ENCODE results near the gene SPEM3. TPM values are rescaled to one million over a fixed set of nuclear protein-coding genes. Genes with fewer than 3 reads are reported as not detected.

SPEM3 gene
- total RNA-seq, 1 donor from 2014 or later = not detected

GRCh38 chr17:7460850-7461660 lies 32.4 kb downstream of the SPEM3 start:
- TF ChIP-seq CTCF (conservative IDR thresholded peaks at IDR 0.05; ENCODE audit: low read depth, low read length) = no peak
- DNase-seq (ENCODE audit: low read depth) = no peak
- H3K4me3 ChIP-seq (ENCODE audit: low read depth, low read length) = no peak overlapping the region

- TF ChIP-seq CTCF (conservative IDR thresholded peaks at IDR 0.05; ENCODE audit: low read depth, low read length) = no peak
- DNase-seq (ENCODE audit: low read depth) = no peak
- H3K4me3 ChIP-seq (ENCODE audit: low read depth, low read length) = no peak overlapping the region
Measured at GRCh38 chr17:7462474-7463371, 34.1 kb downstream of the SPEM3 start.

GRCh38 chr17:7463372-7463846 lies 34.8 kb downstream of the SPEM3 start:
- no peak for DNase-seq (ENCODE audit: low read depth)
- no peak overlapping the region for H3K4me3 ChIP-seq (ENCODE audit: low read depth, low read length)
- no peak for TF ChIP-seq CTCF (conservative IDR thresholded peaks at IDR 0.05; ENCODE audit: low read depth, low read length)

GRCh38 chr17:7464081-7464480 lies 35.4 kb downstream of the SPEM3 start:
- TF ChIP-seq CTCF (conservative IDR thresholded peaks at IDR 0.05; ENCODE audit: low read depth, low read length) = no peak
- DNase-seq (ENCODE audit: low read depth) = no peak
- H3K4me3 ChIP-seq (ENCODE audit: low read depth, low read length) = no peak overlapping the region

GRCh38 chr17:7465597-7466275 lies 37.1 kb downstream of the SPEM3 start:
- TF ChIP-seq CTCF (conservative IDR thresholded peaks at IDR 0.05; ENCODE audit: low read depth, low read length) = no peak
- H3K4me3 ChIP-seq (ENCODE audit: low read depth, low read length) = no peak overlapping the region
- no peak for DNase-seq (ENCODE audit: low read depth)

GRCh38 chr17:7466318-7466638 lies 37.6 kb downstream of the SPEM3 start:
- DNase-seq (ENCODE audit: low read depth) = no peak
- H3K4me3 ChIP-seq (ENCODE audit: low read depth, low read length) = no peak overlapping the region
- no peak for TF ChIP-seq CTCF (conservative IDR thresholded peaks at IDR 0.05; ENCODE audit: low read depth, low read length)

Measured in epithelial cell of proximal tubule (primary cell).